M059J (cell line): ENCODE measurements around the gene FHOD1. TPM values are rescaled to one million over a fixed set of nuclear protein-coding genes. Genes with fewer than 3 reads are reported as not detected.
A peak's percentile ranks its signal among the peaks of the same experiment; 100 is the strongest.

ENCODE experiments used
- DNase-seq: peaks from one replicate; pipeline ENCODE4 v3.0.0-alpha.2; 2012; ENCODE audit warnings: low read depth
- total RNA-seq: library from RNA; depleted of rRNA; stranded (reverse); fragments of >200 nt; shearing (Covaris generic); gene quantifications from 2 replicates; pipeline ENCODE4 v1.2.3, GENCODE V29; 2014

FHOD1 gene
- total RNA-seq, 1 experiment from 2014 or later, result 26.0 TPM

GRCh38 chr16:67208154-67208896, 39.0 kb downstream of the FHOD1 start:
- no peak for DNase-seq

GRCh38 chr16:67207249-67208091, 39.8 kb downstream of the FHOD1 start:
- peak; percentile 90 for DNase-seq

GRCh38 chr16:67206838-67207248, 40.4 kb downstream of the FHOD1 start:
- peak; percentile 72 for DNase-seq

GRCh38 chr16:67206129-67206837, 41.0 kb downstream of the FHOD1 start:
- DNase-seq, result no peak

GRCh38 chr16:67204076-67204475, 43.2 kb downstream of the FHOD1 start:
- no peak for DNase-seq

- DNase-seq, result no peak
These were observed 44.3 kb downstream of the FHOD1 start for GRCh38 chr16:67202956-67203493.

- no peak for DNase-seq
These were observed 44.9 kb downstream of the FHOD1 start for GRCh38 chr16:67202426-67202825.

GRCh38 chr16:67201411-67202345, 45.6 kb downstream of the FHOD1 start:
- no peak for DNase-seq

- no peak for DNase-seq
These were observed 46.8 kb downstream of the FHOD1 start for GRCh38 chr16:67200491-67200890.

GRCh38 chr16:67199808-67200198, 47.5 kb downstream of the FHOD1 start:
- DNase-seq, result no peak

GRCh38 chr16:67199011-67199807, 48.1 kb downstream of the FHOD1 start, which contains the start of gene ELMO3:
ELMO3 (plus strand) TSS chr16:67199131; CDS start chr16:67199327, 196 bp downstream.
- DNase-seq, result no peak

GRCh38 chr16:67198238-67198734, 49.0 kb downstream of the FHOD1 start:
- DNase-seq, result peak; percentile 26

- no peak for DNase-seq
These were observed 49.6 kb downstream of the FHOD1 start for GRCh38 chr16:67197704-67198103.

GRCh38 chr16:67196881-67197280, 50.4 kb downstream of the FHOD1 start:
- no peak for DNase-seq

GRCh38 chr16:67195676-67196075, 51.6 kb downstream of the FHOD1 start:
- no peak for DNase-seq

GRCh38 chr16:67194260-67194659, 53.0 kb downstream of the FHOD1 start:
- no peak for DNase-seq

GRCh38 chr16:67193536-67193935, 53.7 kb downstream of the FHOD1 start:
- DNase-seq, result no peak

- no peak for DNase-seq
These were observed 54.4 kb downstream of the FHOD1 start for GRCh38 chr16:67192781-67193361.

GRCh38 chr16:67191995-67192681, 55.1 kb downstream of the FHOD1 start, which contains the start of gene E2F4:
E2F4 (plus strand) TSS chr16:67192155; CDS start chr16:67192228, 73 bp downstream.
- DNase-seq, result peak; percentile 87
